IPS DF 4.7 (cell line): ENCODE results near the gene GFOD1.

ENCODE experiments used
- DNase-seq: peaks from one replicate; pipeline ENCODE4 v3.0.0-alpha.2; 2013; ENCODE audit warnings: low spot score; ENCODE audit errors: extremely low read depth

The GFOD1 gene

DNA sequence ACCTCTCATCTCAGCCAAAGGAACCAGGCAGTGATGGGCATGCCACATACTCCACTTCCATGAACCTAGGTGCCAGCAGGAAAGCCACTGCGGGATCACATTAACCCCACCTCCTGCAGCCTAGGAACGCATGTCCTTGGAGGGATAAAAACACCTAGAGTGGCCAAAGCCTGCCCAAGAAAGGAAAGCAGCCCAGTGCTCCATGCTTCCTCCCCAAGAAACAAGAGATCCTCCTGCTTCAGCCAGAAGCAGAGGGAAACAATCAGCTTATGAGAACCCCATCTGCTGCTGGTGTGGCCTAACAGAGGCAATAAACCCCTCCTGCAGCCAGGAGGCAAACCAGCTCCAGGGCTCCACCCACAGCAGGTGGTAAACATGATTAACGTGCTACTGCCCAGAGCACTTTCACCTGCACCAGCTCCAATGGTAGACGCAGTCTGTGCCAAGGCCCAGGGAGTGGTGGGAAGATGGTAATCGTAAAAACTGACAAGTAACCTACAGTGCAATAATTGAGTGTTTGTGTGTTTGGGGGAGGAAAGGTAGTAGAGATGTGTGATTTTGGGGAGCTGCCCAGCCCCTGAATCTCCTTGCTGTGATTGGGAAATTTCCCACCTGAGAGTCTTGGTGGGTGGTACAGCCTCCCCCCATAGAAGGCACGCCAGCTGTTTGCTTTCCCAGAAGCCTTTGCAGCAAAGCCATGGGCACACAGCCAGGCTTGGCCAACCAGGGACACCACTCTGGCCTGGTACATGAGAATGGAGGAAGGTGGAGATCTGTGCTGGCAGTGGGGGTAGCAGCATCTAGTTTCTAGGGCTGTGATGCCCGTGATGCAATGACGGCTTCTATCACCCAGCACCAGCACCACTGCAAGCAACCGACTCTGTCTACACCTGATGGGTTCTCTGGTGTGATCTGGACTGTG lies 108.5 kb downstream of the GFOD1 start:
- no peak for DNase-seq

DNA sequence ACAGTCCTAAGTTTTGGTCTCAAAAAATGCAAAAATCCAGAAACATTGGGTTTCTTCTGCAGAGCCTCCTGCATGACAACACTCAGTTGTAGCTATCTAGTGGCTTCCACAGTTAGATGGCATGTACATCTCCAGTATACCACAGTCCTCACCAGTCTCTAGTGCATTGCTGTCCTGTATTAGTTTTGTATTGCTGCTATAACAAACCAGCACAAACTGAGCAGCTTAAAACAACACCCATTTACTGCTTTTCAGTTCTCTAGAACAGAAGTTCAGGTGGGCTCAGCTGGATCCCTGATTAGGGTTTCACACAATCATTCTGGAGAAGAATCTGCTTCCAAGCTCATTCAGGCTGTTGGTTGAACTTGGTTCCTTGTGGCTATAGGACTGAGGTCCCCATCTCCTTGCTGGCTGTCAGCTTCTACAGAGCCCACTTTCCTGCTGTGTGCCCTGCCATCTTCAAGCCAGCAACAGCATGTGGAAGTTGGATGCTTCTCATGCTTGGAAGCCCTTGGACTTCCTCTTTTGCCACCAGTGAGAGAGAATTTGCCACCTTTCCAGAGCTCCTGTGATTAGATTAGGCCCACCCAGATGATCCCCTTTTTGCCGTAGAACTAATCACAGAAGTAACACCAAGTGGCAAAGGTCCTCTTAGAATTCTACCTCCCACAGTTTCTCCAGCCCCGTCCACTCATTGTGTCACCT lies 110.2 kb downstream of the GFOD1 start:
- no peak for DNase-seq

DNA sequence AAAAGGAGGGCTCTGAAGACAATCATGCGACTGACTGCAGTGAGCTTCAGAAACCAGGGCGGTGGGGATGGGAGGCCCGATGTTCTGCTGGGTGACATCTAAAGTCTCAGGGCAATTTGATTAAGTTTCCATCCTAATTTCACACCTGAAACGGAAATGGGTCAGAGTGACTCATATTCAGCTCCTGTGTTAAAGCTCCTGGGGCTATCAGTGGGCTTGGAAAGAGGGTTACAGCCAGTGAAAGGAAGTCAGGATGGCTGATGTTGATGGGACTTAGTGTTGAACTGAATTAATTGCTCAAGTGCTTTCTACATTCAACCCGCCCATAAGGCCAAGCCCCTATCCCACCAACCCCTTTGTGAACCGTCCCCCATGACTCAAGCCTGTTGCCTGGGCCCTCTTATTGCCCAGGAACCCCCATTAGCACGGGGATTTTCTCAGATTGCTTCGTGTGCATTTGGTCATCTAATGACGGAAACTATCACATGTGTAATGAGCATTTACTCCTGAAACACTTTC lies 112.0 kb downstream of the GFOD1 start:
- no peak for DNase-seq

- no peak for DNase-seq
Measured at GRCh38 chr6:13373919-13374318, 113.5 kb downstream of the GFOD1 start.

DNA sequence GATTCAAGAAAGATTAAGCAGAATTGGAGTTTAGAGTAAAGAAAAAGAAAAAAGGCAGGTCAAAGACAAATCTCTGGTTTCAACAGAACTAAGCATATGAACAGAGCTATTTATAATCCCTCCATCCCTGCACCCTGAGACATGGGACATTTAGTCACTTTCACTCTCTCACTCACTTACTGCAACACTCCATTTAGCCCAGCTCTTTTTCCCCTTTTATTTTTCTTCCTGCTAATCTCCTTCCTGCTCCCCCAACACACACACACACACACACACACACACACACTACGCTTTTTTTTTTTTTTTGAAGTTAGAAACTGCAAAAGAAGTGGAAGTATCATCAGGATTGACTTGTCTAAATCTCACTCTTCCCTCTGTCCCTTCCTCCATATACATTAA lies 113.9 kb downstream of the GFOD1 start:
- no peak for DNase-seq

- no peak for DNase-seq
Measured at GRCh38 chr6:13372688-13373487, 114.5 kb downstream of the GFOD1 start.

DNA sequence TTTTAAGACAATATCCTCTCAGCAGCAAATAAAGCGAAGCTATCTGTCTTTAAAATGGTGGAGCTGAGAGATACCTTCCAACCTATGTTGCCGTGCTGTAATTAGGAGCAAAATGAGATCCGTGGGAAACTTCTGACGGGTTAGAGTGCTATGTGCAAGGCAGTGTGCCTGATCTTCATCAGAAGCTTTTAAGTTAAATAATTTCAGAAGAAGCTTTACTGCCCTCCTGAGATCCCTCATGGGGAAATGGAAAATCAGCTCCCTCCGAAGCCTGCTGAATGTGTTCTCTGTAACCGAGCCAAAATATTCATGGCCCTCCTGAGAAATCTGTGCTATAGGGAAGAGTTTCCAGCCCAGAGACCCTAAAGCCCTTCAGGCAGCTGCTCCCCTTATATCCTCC lies 115.3 kb downstream of the GFOD1 start:
- DNase-seq: no peak

GRCh38 chr6:13371421-13372072 lies 115.9 kb downstream of the GFOD1 start:
- DNase-seq: no peak

DNA sequence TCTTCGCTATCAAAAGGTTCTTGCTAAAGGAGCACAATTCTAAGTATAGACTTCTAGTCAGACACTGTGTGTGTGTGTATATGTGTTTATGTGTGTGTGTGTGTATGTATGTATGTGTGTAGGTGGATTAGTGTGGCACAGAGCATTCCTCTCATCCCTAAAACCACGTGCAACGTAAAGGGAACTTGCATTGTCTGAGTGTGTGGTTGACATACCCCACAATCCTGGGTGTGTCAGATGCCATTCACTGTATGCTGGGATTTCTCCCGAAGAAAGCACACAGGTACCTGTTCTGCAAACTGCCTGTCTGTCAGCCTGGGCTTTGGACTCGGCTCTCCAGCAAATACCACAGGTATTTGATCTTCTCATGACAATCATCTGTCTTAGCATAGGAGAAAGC lies 116.8 kb downstream of the GFOD1 start:
- DNase-seq: no peak

DNA sequence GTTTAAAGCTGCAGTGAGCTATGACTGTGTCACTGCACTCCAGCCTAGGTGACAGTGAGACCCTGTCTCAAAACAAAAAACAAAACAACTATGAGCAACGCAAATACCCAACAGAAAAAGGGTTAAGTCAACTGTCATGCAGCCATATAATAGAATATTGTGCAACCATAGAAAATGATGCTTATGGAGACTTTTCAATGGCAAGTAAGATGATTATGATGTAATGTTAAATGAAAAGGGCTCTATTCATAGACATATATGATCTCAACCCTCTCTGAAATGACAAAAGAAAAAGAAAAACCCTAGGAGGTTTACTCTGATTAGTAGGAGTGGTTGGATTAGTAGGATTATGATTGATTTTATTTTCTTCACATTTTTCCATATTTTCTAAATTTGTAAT lies 117.8 kb downstream of the GFOD1 start:
- no peak for DNase-seq

DNA sequence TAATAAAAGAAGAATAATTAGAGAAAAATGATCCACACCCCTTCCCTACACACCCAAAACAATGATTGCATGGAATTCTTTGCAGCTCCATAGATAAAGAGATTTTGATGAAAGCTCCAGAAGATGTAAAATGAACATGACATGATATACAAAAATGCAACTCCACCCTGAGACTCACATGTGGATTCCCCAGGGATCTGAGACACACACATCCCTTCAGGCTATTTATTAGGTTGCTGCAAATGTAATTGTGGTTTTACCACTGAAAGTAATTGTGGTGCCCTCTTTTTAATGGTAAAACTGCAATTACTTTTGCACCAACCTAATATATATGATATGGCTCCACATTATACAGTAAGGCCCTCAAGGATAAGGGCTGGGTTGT lies 118.7 kb downstream of the GFOD1 start:
- no peak for DNase-seq

DNA sequence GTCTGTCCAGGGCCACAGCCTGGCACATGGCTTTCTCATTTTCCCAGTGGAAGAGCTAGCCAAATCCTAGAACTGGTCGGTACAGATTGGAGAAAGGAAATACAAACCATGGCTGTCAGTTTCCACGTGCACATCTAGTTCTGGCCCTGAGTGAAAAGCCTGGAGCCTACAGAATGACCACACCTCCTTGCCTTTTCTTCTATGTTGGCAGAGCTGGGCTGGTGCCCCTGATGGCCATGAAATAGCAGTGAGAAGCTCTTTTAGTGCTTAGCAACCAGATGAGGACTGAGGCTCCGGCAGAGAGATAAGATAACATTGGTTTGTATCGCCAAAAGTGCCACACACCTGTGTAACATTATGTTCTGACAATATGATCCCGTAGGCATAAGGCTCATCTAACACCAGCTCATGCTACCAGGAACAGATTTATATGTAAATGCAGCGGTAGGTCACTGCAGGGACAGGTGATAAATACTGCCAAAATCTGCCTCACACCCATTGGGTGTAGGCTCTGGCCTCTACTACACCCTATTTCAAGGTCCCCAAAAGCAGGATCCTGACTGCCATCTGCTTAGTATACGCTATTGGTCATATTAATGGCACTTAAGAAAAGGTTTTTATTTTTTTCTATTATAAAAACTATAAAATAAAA lies 119.2 kb downstream of the GFOD1 start:
- DNase-seq: no peak

DNA sequence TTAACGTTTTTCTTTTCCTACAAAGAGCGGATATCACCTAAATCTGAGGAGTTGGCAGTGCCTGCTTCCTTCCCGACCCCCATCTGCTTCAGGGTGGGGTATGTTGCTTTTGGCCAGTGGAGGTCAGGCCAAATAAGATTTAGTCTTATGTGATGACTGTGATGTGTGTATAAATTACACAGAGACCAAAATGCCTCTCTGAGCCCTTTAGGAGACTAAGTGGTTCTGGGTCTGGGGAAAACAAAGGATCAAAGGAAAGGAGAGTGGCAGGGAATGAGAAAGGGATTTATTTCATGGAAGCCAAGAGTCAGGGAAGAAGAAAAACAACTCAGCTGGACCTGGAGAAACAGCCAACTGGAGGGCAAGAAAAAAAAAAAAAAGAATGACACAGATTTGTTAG lies 120.0 kb downstream of the GFOD1 start:
- no peak for DNase-seq

DNA sequence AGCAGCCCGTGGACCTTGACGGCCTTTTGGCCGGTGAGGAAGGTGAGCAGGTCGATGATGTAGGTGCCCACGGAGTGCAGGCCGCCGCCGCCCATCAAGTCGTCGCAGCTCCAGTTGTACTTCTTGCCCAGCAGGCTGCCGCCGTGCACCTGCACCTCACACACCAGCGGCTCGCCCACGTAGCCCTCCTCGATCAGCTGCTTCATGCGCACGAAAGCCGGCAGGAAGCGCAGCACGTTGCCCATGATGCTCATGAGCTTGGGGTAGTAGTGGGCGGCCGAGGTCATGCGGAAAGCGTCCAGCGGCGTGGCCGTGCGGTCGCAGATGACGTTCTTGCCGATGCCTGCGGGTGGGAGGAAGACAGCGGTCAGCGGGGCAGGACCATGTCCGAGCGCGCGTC lies 122.1 kb downstream of the GFOD1 start:
- no peak for DNase-seq

- no peak for DNase-seq
Measured at GRCh38 chr6:13364842-13365241, 122.6 kb downstream of the GFOD1 start.

DNA sequence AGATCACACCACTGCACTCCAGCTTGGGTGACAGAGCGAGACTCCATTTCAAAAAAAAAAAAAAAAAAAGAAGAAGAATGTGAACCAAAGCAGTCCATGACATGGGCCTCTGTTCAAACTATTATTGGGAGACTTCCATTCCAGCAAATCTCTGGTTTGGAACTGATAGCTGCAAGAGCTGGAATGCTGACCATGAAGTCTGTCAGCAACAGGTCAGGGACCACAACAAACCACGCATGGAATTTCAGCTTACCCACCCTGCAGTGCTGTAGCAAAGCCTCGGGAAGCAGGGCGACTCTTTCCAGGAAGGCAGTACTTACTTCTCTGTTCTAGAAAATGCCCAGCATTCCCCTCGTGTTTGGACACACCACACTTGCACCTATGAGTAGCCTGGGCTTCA lies 125.0 kb downstream of the GFOD1 start:
- DNase-seq: no peak

- no peak for DNase-seq
Measured at GRCh38 chr6:13360671-13361540, 126.5 kb downstream of the GFOD1 start.

GRCh38 chr6:13359287-13359686 lies 128.1 kb downstream of the GFOD1 start:
- no peak for DNase-seq

DNA sequence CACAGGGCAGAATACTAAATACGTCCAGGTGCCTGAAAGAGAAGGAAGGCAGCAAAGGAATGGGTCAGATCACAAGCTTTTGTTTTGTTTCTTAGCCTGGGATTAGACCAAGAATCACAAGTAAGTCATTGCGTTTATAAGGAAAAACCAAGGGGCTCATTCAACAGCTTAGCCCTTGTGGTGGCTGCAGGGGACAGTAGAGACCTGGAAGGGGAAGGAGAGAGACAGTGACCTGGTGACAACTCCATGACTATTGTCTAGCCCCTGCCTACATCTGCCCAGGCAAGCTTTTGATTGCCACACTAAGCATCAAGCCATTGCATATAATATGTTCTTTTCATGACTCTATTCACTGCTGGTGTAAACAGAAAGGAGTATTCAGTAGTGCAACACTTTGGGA lies 128.9 kb downstream of the GFOD1 start:
- no peak for DNase-seq
